Stimulated activated CD8-positive, alpha-beta memory T cell treated with anti-CD3 and anti-CD28 coated beads, Interleukin-4, amount 100 ng/mL, for 24 hours (primary cell): ENCODE data around the gene SULT1A1.
"Not testable (repeated sequence)": the region's sequence is repeated elsewhere in the genome, so short reads cannot be mapped to it uniquely, and the experiment has no call there.

Experiments used
- DNase-seq: peaks from one replicate; pipeline ENCODE4 v3.0.0-alpha.2; 2020; ENCODE audit warnings: low read depth

Gene SULT1A1

GRCh38 chr16:28608867-28609596 lies 812 bp downstream of the SULT1A1 start:
- DNase-seq: not testable (repeated sequence)

GRCh38 chr16:28608496-28608808 lies 1.4 kb downstream of the SULT1A1 start:
- not testable (repeated sequence) for DNase-seq

- DNase-seq: not testable (repeated sequence)
Observed at GRCh38 chr16:28607681-28608495, 2.0 kb downstream of the SULT1A1 start.

GRCh38 chr16:28607116-28607623 lies 2.7 kb downstream of the SULT1A1 start:
- no peak for DNase-seq

- no peak for DNase-seq
Observed at GRCh38 chr16:28606291-28607115, 3.3 kb downstream of the SULT1A1 start.

- DNase-seq: no peak
Observed at GRCh38 chr16:28604186-28604565, 5.7 kb downstream of the SULT1A1 start.

- no peak for DNase-seq
Observed at GRCh38 chr16:28603381-28604185, 6.3 kb downstream of the SULT1A1 start.

- no peak for DNase-seq
Observed at GRCh38 chr16:28602529-28602928, 7.3 kb downstream of the SULT1A1 start.

- DNase-seq: not testable (repeated sequence)
Observed at GRCh38 chr16:28602062-28602461, 7.8 kb downstream of the SULT1A1 start.

- not testable (repeated sequence) for DNase-seq
Observed at GRCh38 chr16:28601589-28601988, 8.3 kb downstream of the SULT1A1 start.

GRCh38 chr16:28600965-28601364 lies 8.9 kb downstream of the SULT1A1 start:
- DNase-seq: not testable (repeated sequence)

GRCh38 chr16:28599377-28600285 lies 10.2 kb downstream of the SULT1A1 start:
- not testable (repeated sequence) for DNase-seq

- DNase-seq: no peak
Observed at GRCh38 chr16:28597692-28598261, 12.1 kb downstream of the SULT1A1 start.

GRCh38 chr16:28596840-28597691 lies 12.8 kb downstream of the SULT1A1 start, which contains the start of gene SULT1A2:
TSS of gene SULT1A2 (minus strand) at chr16:28597050. CDS start at chr16:28595930, 1,120 bp downstream.
- DNase-seq: no peak

GRCh38 chr16:28596115-28596630 lies 13.7 kb downstream of the SULT1A1 start:
- DNase-seq: no peak

- DNase-seq: not testable (repeated sequence)
Observed at GRCh38 chr16:28595451-28595850, 14.4 kb downstream of the SULT1A1 start.

GRCh38 chr16:28592979-28593553 lies 16.8 kb downstream of the SULT1A1 start:
- no peak for DNase-seq

GRCh38 chr16:28592511-28592910 lies 17.3 kb downstream of the SULT1A1 start:
- DNase-seq: no peak
